CD4-positive, alpha-beta T cell treated with Interleukin-17A for 4 hours (primary cell): ENCODE measurements around the gene SPRR1B.
"Not testable (repeated sequence)": the region's sequence is repeated elsewhere in the genome, so short reads cannot be mapped to it uniquely, and the experiment has no call there.

Source experiments
- DNase-seq: peaks from one replicate; pipeline ENCODE4 v3.0.0-alpha.2; 2020; ENCODE audit warnings: mixed read lengths

SPRR1B gene

GRCh38 chr1:153040950-153041631 lies 10.1 kb downstream of the SPRR1B start, which contains the start of gene SPRR2D:
SPRR2D (minus strand) TSS chr1:153041120; CDS start chr1:153040346, 774 bp downstream.
- no peak for DNase-seq

- no peak for DNase-seq
Measured at GRCh38 chr1:153049211-153049610, 18.2 kb downstream of the SPRR1B start.

GRCh38 chr1:153056111-153056510 lies 25.1 kb downstream of the SPRR1B start:
- not testable (repeated sequence) for DNase-seq

GRCh38 chr1:153057375-153057774 lies 26.4 kb downstream of the SPRR1B start, which contains the start of gene SPRR2A:
SPRR2A (minus strand) TSS chr1:153057512; CDS start chr1:153056735, 777 bp downstream.
- no peak for DNase-seq

- no peak for DNase-seq
Measured at GRCh38 chr1:153058154-153058553, 27.2 kb downstream of the SPRR1B start.

GRCh38 chr1:153058826-153059784 lies 28.1 kb downstream of the SPRR1B start:
- no peak for DNase-seq

- DNase-seq: no peak
Measured at GRCh38 chr1:153070243-153070642, 39.2 kb downstream of the SPRR1B start.

- no peak for DNase-seq
Measured at GRCh38 chr1:153071511-153071910, 40.5 kb downstream of the SPRR1B start, which contains the start of gene SPRR2B. SPRR2B (minus strand) TSS chr1:153071611; CDS start chr1:153070839, 772 bp downstream.

GRCh38 chr1:153072806-153073726 lies 42.1 kb downstream of the SPRR1B start:
- no peak for DNase-seq

GRCh38 chr1:153081736-153082135 lies 50.7 kb downstream of the SPRR1B start:
- DNase-seq: no peak
